ENCODE measurements around the gene ABCG8. TPM values are rescaled to one million over a fixed set of nuclear protein-coding genes. Genes with fewer than 3 reads are reported as not detected.

Gene ABCG8
- total and polyA plus RNA-seq, 9 of the 15 experiments (the other 6 are each of a cell fraction or from before 2014, with no cell fraction given), result not detected

DNA sequence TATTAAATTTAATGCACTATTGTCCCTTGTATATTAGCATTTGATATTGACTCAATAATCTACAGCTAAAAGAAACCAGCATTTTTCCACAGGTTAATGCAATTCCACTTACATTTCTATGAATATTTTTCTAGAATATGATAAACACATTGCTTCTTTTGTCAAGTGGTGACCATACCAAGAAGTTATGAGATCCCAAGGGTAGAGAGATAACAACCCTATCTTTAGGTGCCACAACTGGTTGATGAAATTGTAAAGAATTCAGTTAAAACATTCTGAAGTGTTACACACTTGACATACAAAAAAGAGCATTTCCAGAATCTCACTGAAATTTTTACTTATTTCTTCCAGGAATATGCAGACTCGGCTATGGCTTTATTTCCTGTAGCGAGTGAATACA is 56.0 kb downstream of the ABCG8 start:
- Histone ChIP-seq H3K79me2 (ENCODE audit: control insufficient read depth, insufficient read depth, low read length) (no peaks in the 10 kb centered on the region), H3K4me3 (no peak overlapping the region), H3K9me1 (ENCODE audit: control insufficient read depth, insufficient read depth, low read length) (no peaks in the 10 kb centered on the region), H4K20me1 (replicated peaks; ENCODE audit: control insufficient read depth, insufficient read depth, low read length) (no peaks in the 10 kb centered on the region), H3K9ac (ENCODE audit: insufficient read depth in 1 of 2, low read depth in 2 of 2, low read length in 2 of 2) (no peak overlapping the region), H3K27ac (ENCODE audit: extremely low read depth, low read depth, low read length) (0 out of 3 replicates have a peak overlapping the region, but pooled peaks have one; percentile 9), H3K27me3 (ENCODE audit: control insufficient read depth in 2 of 2, insufficient read depth in 2 of 2, low read length in 2 of 2) (no peaks in the 10 kb centered on the region), H3K9me3 (replicated peaks; ENCODE audit: control insufficient read depth, insufficient read depth, low read depth, low read length) (no peaks in the 10 kb centered on the region), H2AFZ (ENCODE audit: low read depth, low read length) (no peak overlapping the region), H3K4me2 (ENCODE audit: insufficient read depth, low read length) (no peak overlapping the region; the same call in 1 of the 2 replicates), H3K36me3 (ENCODE audit: control insufficient read depth, insufficient read depth, low read length) (peaks cover 98% of the 10 kb centered on the region), H3K4me1 (replicated peaks in 1 of 2; ENCODE audit: control insufficient read depth in 2 of 2, insufficient read depth in 2 of 2, low read length in 2 of 2) (no peaks in the 10 kb centered on the region; a peak in 2 of 5 replicates)
- POLR2A ChIA-PET, result no interaction called here
- peak in 1 of 4 experiments; percentile 9 for DNase-seq (ENCODE audit: extremely low read depth in 1 of 4, low spot score in 3 of 4)
- 96% methylated on average over 2 of the region's 2 CpGs for WGBS (ENCODE audit: insufficient coverage, low coverage, missing lambda C conversion rate)
- no peak; the same call in 2 of the 3 replicates for ATAC-seq
- intact Hi-C loops (cut with micrococcal nuclease) (no loop called here), in situ Hi-C loops (cut with MboI) (no loop called here)
- BruUV-seq (replicated peaks), result no TSS peak
- no peak for FAIRE-seq
- CTCF ChIA-PET (ENCODE audit: low intra/inter-chr PET ratio), result no interaction called here
- peak; percentile 64 for TF ChIP-seq MTA2 (IDR thresholded peaks at IDR 0.05; ENCODE audit: low read depth)
- peak; percentile 15; the same call in 1 of the 2 replicates for TF ChIP-seq STAT5A (IDR thresholded peaks at IDR 0.05; ENCODE audit: borderline replicate concordance, low read length)
- TF ChIP-seq ARID1B (IDR thresholded peaks at IDR 0.05), result peak; percentile 79
- peak; percentile 72 for TF ChIP-seq TEAD4 (IDR thresholded peaks at IDR 0.05; ENCODE audit: low read length)
- TF ChIP-seq TEAD4 (CRISPR knock-in tag; IDR thresholded peaks at IDR 0.05; ENCODE audit: borderline replicate concordance), result no peak
- no peak for TF ChIP-seq CC2D1A (IDR thresholded peaks at IDR 0.05)
- TF ChIP-seq CBFA2T3 (IDR thresholded peaks at IDR 0.05), result peak; percentile 60
- TF ChIP-seq CREBBP (IDR thresholded peaks at IDR 0.05; ENCODE audit: low read depth, low read length), result no peak
- peak; percentile 47; the same call in 1 of the 2 replicates for TF ChIP-seq EP300 (IDR thresholded peaks at IDR 0.05; ENCODE audit: low read length)
- TF ChIP-seq NCOR1 (IDR thresholded peaks at IDR 0.05), result peak; percentile 36; the same call in 1 of the 2 replicates
- TF ChIP-seq TCF3 (CRISPR knock-in tag; IDR thresholded peaks at IDR 0.05), result peak; percentile 87
- peak; percentile 77 for TF ChIP-seq TAL1 (IDR thresholded peaks at IDR 0.05)
- TF ChIP-seq, protein P1, sequence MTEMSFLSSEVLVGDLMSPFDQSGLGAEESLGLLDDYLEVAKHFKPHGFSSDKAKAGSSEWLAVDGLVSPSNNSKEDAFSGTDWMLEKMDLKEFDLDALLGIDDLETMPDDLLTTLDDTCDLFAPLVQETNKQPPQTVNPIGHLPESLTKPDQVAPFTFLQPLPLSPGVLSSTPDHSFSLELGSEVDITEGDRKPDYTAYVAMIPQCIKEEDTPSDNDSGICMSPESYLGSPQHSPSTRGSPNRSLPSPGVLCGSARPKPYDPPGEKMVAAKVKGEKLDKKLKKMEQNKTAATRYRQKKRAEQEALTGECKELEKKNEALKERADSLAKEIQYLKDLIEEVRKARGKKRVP (CRISPR knock-in tag; IDR thresholded peaks at IDR 0.05), result 0 out of 2 replicates have a peak, but pooled peaks have one; percentile 60
- TF ChIP-seq FOXO4 (CRISPR knock-in tag; IDR thresholded peaks at IDR 0.05), result no peak
- TF ChIP-seq E2F5 (CRISPR knock-in tag; IDR thresholded peaks at IDR 0.05), result no peak
- peak; percentile 46; the same call in 1 of the 2 replicates for TF ChIP-seq CBFA2T2 (conservative IDR thresholded peaks at IDR 0.05)
- peak; percentile 26; the same call in 1 of the 2 replicates for TF ChIP-seq SMARCA4 (IDR thresholded peaks at IDR 0.05)
- TF ChIP-seq TRIM24 (IDR thresholded peaks at IDR 0.05), result 0 out of 4 replicates have a peak, but pooled peaks of 1 of the 2 experiments have one; percentile 20
- TF ChIP-seq MEIS2 (IDR thresholded peaks at IDR 0.05; ENCODE audit: partially characterized antibody), result peak; percentile 32
- peak; percentile 27; the same call in 1 of the 2 replicates for TF ChIP-seq SOX6 (IDR thresholded peaks at IDR 0.05)

All from K562 (cell line).